ENCODE results near the gene CUL4A.

The CUL4A gene

GRCh38 chr13:113208421-113209335 is 735 bp upstream of the CUL4A start, which contains the start of gene PCID2:
Gene PCID2, minus strand, starts transcription at chr13:113208669. Its CDS starts 35 bp downstream, at chr13:113208634.
- peak; percentile 85 for DNase-seq (ENCODE audit: low spot score)

- no peak for DNase-seq (ENCODE audit: low spot score)
Observed at GRCh38 chr13:113209759-113210421, 477 bp downstream of the CUL4A start.

GRCh38 chr13:113210833-113211232 is 1.4 kb downstream of the CUL4A start:
- DNase-seq (ENCODE audit: low spot score) = no peak

- no peak for DNase-seq (ENCODE audit: low spot score)
Observed at GRCh38 chr13:113211774-113212173, 2.4 kb downstream of the CUL4A start.

GRCh38 chr13:113216254-113217048 is 7.0 kb downstream of the CUL4A start:
- peak; percentile 38 for DNase-seq (ENCODE audit: low spot score)

- DNase-seq (ENCODE audit: low spot score) = no peak
Observed at GRCh38 chr13:113218586-113218985, 9.2 kb downstream of the CUL4A start.

GRCh38 chr13:113219256-113219940 is 10.0 kb downstream of the CUL4A start:
- no peak for DNase-seq (ENCODE audit: low spot score)

GRCh38 chr13:113220141-113220598 is 10.8 kb downstream of the CUL4A start:
- DNase-seq (ENCODE audit: low spot score) = no peak

- DNase-seq (ENCODE audit: low spot score) = no peak
Observed at GRCh38 chr13:113220877-113221276, 11.5 kb downstream of the CUL4A start.

GRCh38 chr13:113223070-113223469 is 13.7 kb downstream of the CUL4A start:
- no peak for DNase-seq (ENCODE audit: low spot score)

GRCh38 chr13:113224486-113224885 is 15.1 kb downstream of the CUL4A start:
- DNase-seq (ENCODE audit: low spot score) = no peak

- DNase-seq (ENCODE audit: low spot score) = no peak
Observed at GRCh38 chr13:113225515-113225914, 16.1 kb downstream of the CUL4A start.

- no peak for DNase-seq (ENCODE audit: low spot score)
Observed at GRCh38 chr13:113226873-113227450, 17.5 kb downstream of the CUL4A start.

- no peak for DNase-seq (ENCODE audit: low spot score)
Observed at GRCh38 chr13:113229161-113229560, 19.7 kb downstream of the CUL4A start.

GRCh38 chr13:113229791-113230190 is 20.4 kb downstream of the CUL4A start:
- no peak for DNase-seq (ENCODE audit: low spot score)

- no peak for DNase-seq (ENCODE audit: low spot score)
Observed at GRCh38 chr13:113231306-113232207, 22.1 kb downstream of the CUL4A start.

GRCh38 chr13:113232208-113233003 is 23.0 kb downstream of the CUL4A start:
- DNase-seq (ENCODE audit: low spot score) = no peak

GRCh38 chr13:113233101-113233500 is 23.7 kb downstream of the CUL4A start:
- DNase-seq (ENCODE audit: low spot score) = no peak

- DNase-seq (ENCODE audit: low spot score) = no peak
Observed at GRCh38 chr13:113238536-113238935, 29.1 kb downstream of the CUL4A start.
